Adrenal gland (tissue), 12 donors: ENCODE results near the gene TTC36. TPM values are rescaled to one million over a fixed set of nuclear protein-coding genes. Genes with fewer than 3 reads are reported as not detected.

ENCODE experiments used
- DNase-seq, 7 donors: peaks; one replicate each; pipeline ENCODE4 v3.0.0-alpha.2; 2019 to 2020
- H3K27ac ChIP-seq, 5 donors: fragments of 200-600 bp; sonication (generic) in 4 of 5; 1 replicate in 3 of 5; 2 replicates in 2 of 5; pipeline versions ENCODE4 v1.5.1 to v1.8.0; 2016 to 2020; ENCODE audit warnings: mild to moderate bottlenecking in 1 of 5
- H3K27me3 ChIP-seq: fragments of 200-600 bp; 2 replicates; pipeline ENCODE4 v1.8.0; 2021
- H3K36me3 ChIP-seq, 2 donors: fragments of 200-600 bp; replicated peaks in 1 of 2; 1 replicate in 1 of 2; 2 replicates in 1 of 2; pipeline versions ENCODE4 v1.5.1 to v1.8.0; 2018 to 2022
- H3K4me1 ChIP-seq, 2 donors: fragments of 200-600 bp; replicated peaks in 1 of 2; 1 replicate in 1 of 2; 2 replicates in 1 of 2; pipeline versions ENCODE4 v1.5.1 to v1.8.0; 2018 to 2021
- H3K4me3 ChIP-seq, 4 donors: fragments of 200-600 bp; sonication (generic) in 3 of 4; one replicate each; pipeline ENCODE4 v1.5.1; 2016 to 2018
- H3K9me3 ChIP-seq, 3 donors: fragments of 200-600 bp; sonication (generic) in 1 of 3; replicated peaks in 1 of 3; 1 replicate in 2 of 3; 2 replicates in 1 of 3; pipeline versions ENCODE4 v1.5.1 to v1.8.0; 2016 to 2021
- POLR2A ChIP-seq, 2 donors: fragments of 450-650 bp; IDR thresholded peaks; one replicate each; pipeline ENCODE4 v1.6.1; 2017; ENCODE audit warnings: antibody characterized with exemption in 2 of 2, mild to moderate bottlenecking in 2 of 2, moderate library complexity in 1 of 2
- whole genome bisulfite sequencing, 4 donors: extraction: QIAGEN DNeasy Blood & Tissue Kit in 2 of 4; methylation state at CpG; one replicate each; pipeline versions ENCODE4 v1.1.5 to v1.1.7; 2013 to 2017; 5-methylcytosine and 5-hydroxymethylcytosine counted together
- intact Hi-C, 2 donors: fragments of 100-400 bp; cut with DNase I; formaldehyde crosslinking; loops; one replicate each; pipeline versions ENCODE4 v1.14.1 to v1.15.0; 2022 to 2023
- polyA plus RNA-seq, 3 donors: library from polyadenylated mRNA; stranded (reverse); fragments of 200-250 nt in 2 of 3; fragments of 350-450 nt in 1 of 3; fragmentation: Illumina TruSeq in 1 of 3; extraction: RNeasy Lipid Tissue Mini Kit (QIAGEN cat#74804) in 1 of 3; gene quantifications; one replicate each; pipeline ENCODE4 v1.2.3, GENCODE V29; 2013 to 2014
- total RNA-seq, 9 donors: library from RNA; depleted of rRNA in 4 of 9; stranded (reverse); fragments of >200 nt in 4 of 9; fragments of 120-200 nt in 1 of 9; fragmentation: NEBNext Ultra II Directional in 1 of 9; extraction: Animal tissue kit (Norgen Biotek cat#: 25700) in 1 of 9; gene quantifications; one replicate each; pipeline versions ENCODE4 v1.1.0 to v1.2.4, GENCODE V29; 2013 to 2023
- TF ChIP-seq, protein P1 (sequence below), 6 experiments: fragments of 450-650 bp in 4 of 6; fragments of 200-600 bp in 2 of 6; sonication (generic) in 1 of 6; IDR thresholded peaks; 1 replicate in 5 of 6; 2 replicates in 1 of 6; pipeline versions ENCODE4 v1.5.1 to v1.8.0; 2016 to 2021; ENCODE audit warnings: antibody characterized with exemption in 6 of 6, mild to moderate bottlenecking in 2 of 6, moderate library complexity in 1 of 6
- donor health status: healthy with polysubstance abuse.
- donor health status: Bipolar disorder and iron deficiency.
- donor health status: DM: yes; HTN: yes; CAD: no.
- donor health status: DM: no; HTN: no; CAD: no.
- donor health status: DM: no; HTN: no; CAD: no.
- donor health status: DM: yes; HTN: yes; CAD: no.

The TTC36 gene
- total and polyA plus RNA-seq, 12 donors, result 0.79 to 7.9 (median 2.7) TPM; not detected in 2

DNA sequence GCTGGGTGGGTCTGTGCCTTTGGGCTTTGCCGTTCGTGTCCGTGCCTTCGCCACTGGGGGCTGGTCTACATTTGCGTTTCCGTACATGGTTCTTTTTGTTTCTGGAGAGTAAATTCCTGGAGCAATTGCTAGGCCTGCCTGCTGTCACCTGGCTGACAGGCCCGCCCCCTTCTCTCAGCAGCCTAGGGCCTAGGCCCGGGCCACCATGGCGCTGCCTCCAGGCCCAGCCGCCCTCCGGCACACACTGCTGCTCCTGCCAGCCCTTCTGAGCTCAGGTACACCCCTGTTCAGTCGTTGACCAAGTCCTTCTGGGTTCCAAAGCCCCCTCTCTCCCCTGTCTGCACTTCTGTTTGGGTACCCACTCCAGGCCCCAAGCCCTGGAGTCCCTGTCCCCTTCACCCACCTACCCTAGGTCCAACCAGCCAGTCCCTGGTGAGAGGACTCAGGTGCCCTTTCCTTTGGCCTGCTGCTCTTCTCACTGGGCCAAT is 4.4 kb downstream of the TTC36 start:
- Histone ChIP-seq H3K27ac (peak overlapping the region in 3 of 5 donors; percentile 60 to 86 (median 72)), H3K36me3 (no peaks in the 10 kb centered on the region), H3K27me3 (no peaks in the 10 kb centered on the region), H3K4me1 (peaks cover 0 to 11% of the 10 kb centered on the region in 2 donors), H3K9me3 (no peaks in the 10 kb centered on the region), H3K4me3 (peak overlapping the region in 2 of 4 donors; percentile 41 to 97)
- intact Hi-C loops, result no loop called here
- peak in 1 of 7 donors; percentile 32 for DNase-seq
- 9 to 24% (median 16%) methylated on average over 5 to 12 of the region's 12 CpGs for WGBS, 4 donors
- TF ChIP-seq, protein P1, sequence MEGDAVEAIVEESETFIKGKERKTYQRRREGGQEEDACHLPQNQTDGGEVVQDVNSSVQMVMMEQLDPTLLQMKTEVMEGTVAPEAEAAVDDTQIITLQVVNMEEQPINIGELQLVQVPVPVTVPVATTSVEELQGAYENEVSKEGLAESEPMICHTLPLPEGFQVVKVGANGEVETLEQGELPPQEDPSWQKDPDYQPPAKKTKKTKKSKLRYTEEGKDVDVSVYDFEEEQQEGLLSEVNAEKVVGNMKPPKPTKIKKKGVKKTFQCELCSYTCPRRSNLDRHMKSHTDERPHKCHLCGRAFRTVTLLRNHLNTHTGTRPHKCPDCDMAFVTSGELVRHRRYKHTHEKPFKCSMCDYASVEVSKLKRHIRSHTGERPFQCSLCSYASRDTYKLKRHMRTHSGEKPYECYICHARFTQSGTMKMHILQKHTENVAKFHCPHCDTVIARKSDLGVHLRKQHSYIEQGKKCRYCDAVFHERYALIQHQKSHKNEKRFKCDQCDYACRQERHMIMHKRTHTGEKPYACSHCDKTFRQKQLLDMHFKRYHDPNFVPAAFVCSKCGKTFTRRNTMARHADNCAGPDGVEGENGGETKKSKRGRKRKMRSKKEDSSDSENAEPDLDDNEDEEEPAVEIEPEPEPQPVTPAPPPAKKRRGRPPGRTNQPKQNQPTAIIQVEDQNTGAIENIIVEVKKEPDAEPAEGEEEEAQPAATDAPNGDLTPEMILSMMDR (IDR thresholded peaks at IDR 0.05), result no peak

DNA sequence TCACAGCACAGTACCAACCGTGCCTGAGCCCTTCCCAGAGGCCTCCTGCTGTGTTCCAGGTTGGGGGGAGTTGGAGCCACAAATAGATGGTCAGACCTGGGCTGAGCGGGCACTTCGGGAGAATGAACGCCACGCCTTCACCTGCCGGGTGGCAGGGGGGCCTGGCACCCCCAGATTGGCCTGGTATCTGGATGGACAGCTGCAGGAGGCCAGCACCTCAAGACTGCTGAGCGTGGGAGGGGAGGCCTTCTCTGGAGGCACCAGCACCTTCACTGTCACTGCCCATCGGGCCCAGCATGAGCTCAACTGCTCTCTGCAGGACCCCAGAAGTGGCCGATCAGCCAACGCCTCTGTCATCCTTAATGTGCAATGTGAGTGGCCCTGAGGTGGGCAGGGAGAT is 4.8 kb downstream of the TTC36 start:
- TF ChIP-seq POLR2A (IDR thresholded peaks at IDR 0.05), result no peak
- TF ChIP-seq, protein P1 (IDR thresholded peaks at IDR 0.05), result no peak
- peak overlapping the region in 1 of 4 donors; percentile 97 for H3K4me3 ChIP-seq
- intact Hi-C loops, result no loop called here
- peak in 1 of 7 donors; percentile 47 for DNase-seq
- peaks cover 0 to 15% of the 10 kb centered on the region in 2 donors for H3K4me1 ChIP-seq
- H3K9me3 ChIP-seq, result no peaks in the 10 kb centered on the region
- H3K27ac ChIP-seq, result peak overlapping the region in 2 of 5 donors; percentile 60 to 72
- no peaks in the 10 kb centered on the region for H3K36me3 ChIP-seq
- H3K27me3 ChIP-seq, result no peaks in the 10 kb centered on the region
- WGBS, 4 donors, result 77 to 83% (median 81%) methylated on average over 6 to 10 of the region's 10 CpGs

DNA sequence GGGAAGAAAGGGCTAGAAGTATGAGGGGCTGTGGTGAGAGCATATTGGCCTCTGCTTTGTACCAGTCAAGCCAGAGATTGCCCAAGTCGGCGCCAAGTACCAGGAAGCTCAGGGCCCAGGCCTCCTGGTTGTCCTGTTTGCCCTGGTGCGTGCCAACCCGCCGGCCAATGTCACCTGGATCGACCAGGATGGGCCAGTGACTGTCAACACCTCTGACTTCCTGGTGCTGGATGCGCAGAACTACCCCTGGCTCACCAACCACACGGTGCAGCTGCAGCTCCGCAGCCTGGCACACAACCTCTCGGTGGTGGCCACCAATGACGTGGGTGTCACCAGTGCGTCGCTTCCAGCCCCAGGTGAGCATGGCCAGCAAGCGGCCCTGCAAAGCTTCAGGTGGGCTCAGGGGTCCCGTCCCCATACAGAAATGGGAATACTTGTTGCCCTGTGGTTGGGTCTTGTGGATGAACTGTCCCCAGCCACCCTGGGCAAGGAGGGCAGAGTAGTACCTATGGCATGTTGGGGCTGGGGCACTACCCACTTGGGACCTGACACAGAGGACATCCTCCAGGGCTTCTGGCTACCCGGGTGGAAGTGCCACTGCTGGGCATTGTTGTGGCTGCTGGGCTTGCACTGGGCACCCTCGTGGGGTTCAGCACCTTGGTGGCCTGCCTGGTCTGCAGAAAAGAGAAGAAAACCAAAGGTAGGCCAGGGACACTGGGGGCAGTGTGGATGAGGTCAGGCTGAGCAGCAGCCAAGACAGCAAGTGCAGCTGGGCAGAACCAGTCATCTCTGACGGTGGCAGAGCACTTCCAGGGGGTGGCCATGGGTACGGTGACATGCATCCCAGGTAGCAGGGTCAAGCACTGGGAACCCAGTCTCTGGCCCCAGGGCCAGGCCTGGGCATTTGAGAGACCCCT is 5.8 kb downstream of the TTC36 start:
- Histone ChIP-seq H3K27ac (no peak overlapping the region), H3K27me3 (no peaks in the 10 kb centered on the region)
- WGBS, 4 donors, result 90 to 100% (median 95%) methylated on average over 3 to 19 of the region's 19 CpGs

More for the DNA sequence above, 5.8 kb downstream of the TTC36 start:
- Histone ChIP-seq H3K9me3 (no peaks in the 10 kb centered on the region), H3K36me3 (no peaks in the 10 kb centered on the region), H3K4me3 (no peak overlapping the region), H3K4me1 (peaks cover 0 to 21% of the 10 kb centered on the region in 2 donors)
- DNase-seq, result peak in 1 of 7 donors; percentile 50
- TF ChIP-seq POLR2A (IDR thresholded peaks at IDR 0.05), result no peak
- TF ChIP-seq, protein P1 (IDR thresholded peaks at IDR 0.05), result no peak
- intact Hi-C loops, result no loop called here
